ENCODE data around the gene SDHA.
"Not testable (repeated sequence)": the region's sequence is repeated elsewhere in the genome, so short reads cannot be mapped to it uniquely, and the experiment has no call there.

SDHA gene

GRCh38 chr5:192970-193831 is 24.9 kb upstream of the SDHA start:
- TF ChIP-seq CTCF (IDR thresholded peaks at IDR 0.05; ENCODE audit: borderline replicate concordance, insufficient read depth, low read depth, low read length): no peak
- H3K4me3 ChIP-seq (ENCODE audit: low read depth, low read length): no peak overlapping the region

- no peak for TF ChIP-seq CTCF (IDR thresholded peaks at IDR 0.05; ENCODE audit: borderline replicate concordance, insufficient read depth, low read depth, low read length)
- H3K4me3 ChIP-seq (ENCODE audit: low read depth, low read length): no peak overlapping the region
These were observed 24.0 kb upstream of the SDHA start for GRCh38 chr5:194102-194501.

GRCh38 chr5:194603-195209 is 23.4 kb upstream of the SDHA start:
- TF ChIP-seq CTCF (IDR thresholded peaks at IDR 0.05; ENCODE audit: borderline replicate concordance, insufficient read depth, low read depth, low read length): no peak
- H3K4me3 ChIP-seq (ENCODE audit: low read depth, low read length): no peak overlapping the region

- no peak overlapping the region for H3K4me3 ChIP-seq (ENCODE audit: low read depth, low read length)
- TF ChIP-seq CTCF (IDR thresholded peaks at IDR 0.05; ENCODE audit: borderline replicate concordance, insufficient read depth, low read depth, low read length): no peak
These were observed 22.5 kb upstream of the SDHA start for GRCh38 chr5:195401-196160.

GRCh38 chr5:196350-196749 is 21.8 kb upstream of the SDHA start:
- H3K4me3 ChIP-seq (ENCODE audit: low read depth, low read length): no peak overlapping the region
- no peak for TF ChIP-seq CTCF (IDR thresholded peaks at IDR 0.05; ENCODE audit: borderline replicate concordance, insufficient read depth, low read depth, low read length)

- not testable (repeated sequence) for H3K4me3 ChIP-seq (ENCODE audit: low read depth, low read length)
These were observed 21.1 kb upstream of the SDHA start for GRCh38 chr5:197031-197430.

- TF ChIP-seq CTCF (IDR thresholded peaks at IDR 0.05; ENCODE audit: borderline replicate concordance, insufficient read depth, low read depth, low read length): no peak
These were observed 20.1 kb upstream of the SDHA start for GRCh38 chr5:197892-198489.

More at GRCh38 chr5:197892-198489, 20.1 kb upstream of the SDHA start:
- H3K4me3 ChIP-seq (ENCODE audit: low read depth, low read length): no peak overlapping the region
